IMR-90 (cell line): ENCODE results near the gene DHH. TPM values are rescaled to one million over a fixed set of nuclear protein-coding genes. Genes with fewer than 3 reads are reported as not detected.

Experiments used
- ATAC-seq: fragments of 200-7000 bp; cut with Tn5 transposase; 2 replicates; pipeline ENCODE4 v1.9.1; 2020; ENCODE audit warnings: low read depth, mild to moderate bottlenecking, moderate library complexity
- BruUV-seq: library from RNA; stranded (reverse); fragments of 400-500 nt; replicated peaks from 2 replicates; lab custom pipeline; 2021; lab: Mats Ljungman, UMichigan
- CTCF ChIA-PET: fragments of 300-600 bp; formaldehyde crosslinking; extraction: SDS; loops from one replicate; lab custom pipeline; 2021; ENCODE audit warnings: antibody characterized with exemption; lab: Yijun Ruan, JAX
- POLR2A ChIA-PET: fragments of 300-600 bp; sonication (Branson Sonifier 250); formaldehyde crosslinking; loops from one replicate; lab custom pipeline; 2022; ENCODE audit warnings: antibody characterized with exemption; ENCODE audit not compliant: unreplicated experiment; lab: Charles Lee
- DNase-seq: peaks from one replicate; pipeline ENCODE4 v3.0.0; 2013
- H2AFZ ChIP-seq: replicated peaks from 2 replicates; pipeline ENCODE3; 2013; ENCODE audit warnings: low read length, mild to moderate bottlenecking; ENCODE audit not compliant: poor library complexity
- H2AK5ac ChIP-seq: 2 replicates; pipeline ENCODE4 v1.6.1; 2013; ENCODE audit warnings: low read depth, low read length, inconsistent platforms
- H2AK9ac ChIP-seq: replicated peaks from 2 replicates; pipeline ENCODE3; 2013; ENCODE audit warnings: mild to moderate bottlenecking, low read depth, low read length, moderate library complexity; ENCODE audit not compliant: poor library complexity
- H2BK120ac ChIP-seq: 2 replicates; pipeline ENCODE4 v1.6.1; 2013; ENCODE audit warnings: low read depth, low read length, inconsistent platforms
- H2BK15ac ChIP-seq: 3 replicates; pipeline ENCODE4 v1.6.1; 2013; ENCODE audit warnings: low read depth, low read length, inconsistent platforms
- H2BK20ac ChIP-seq: 2 replicates; pipeline ENCODE4 v1.6.1; 2013; ENCODE audit warnings: low read depth, mild to moderate bottlenecking, inconsistent platforms, low read length, moderate library complexity
- H2BK5ac ChIP-seq: 2 replicates; pipeline ENCODE4 v1.6.1; 2013; ENCODE audit warnings: mild to moderate bottlenecking, low read depth, low read length, inconsistent platforms; ENCODE audit not compliant: poor library complexity, severe bottlenecking
- H3K14ac ChIP-seq: replicated peaks from 2 replicates; pipeline ENCODE4 v1.6.1; 2013; ENCODE audit warnings: low read depth, low read length, inconsistent platforms
- H3K18ac ChIP-seq: 2 replicates; pipeline ENCODE4 v1.6.1; 2013; ENCODE audit warnings: low read depth, low read length, control low read depth
- H3K23ac ChIP-seq: 2 replicates; pipeline ENCODE4 v1.6.1; 2013; ENCODE audit warnings: low read depth, low read length, inconsistent platforms
- H3K27ac ChIP-seq: 2 replicates; pipeline ENCODE4 v1.5.1; 2013; ENCODE audit warnings: mild to moderate bottlenecking, control low read depth, low read length; ENCODE audit not compliant: insufficient read depth
- H3K27me3 ChIP-seq: 2 replicates; pipeline ENCODE4 v1.6.1; 2013; ENCODE audit warnings: low read length; ENCODE audit not compliant: control insufficient read depth, insufficient read depth
- H3K36me3 ChIP-seq: 2 replicates; pipeline ENCODE4 v1.6.1; 2013; ENCODE audit warnings: low read length, mixed read lengths; ENCODE audit not compliant: control insufficient read depth, insufficient read depth
- H3K4ac ChIP-seq: 2 replicates; pipeline ENCODE4 v1.6.1; 2013; ENCODE audit warnings: low read depth, low read length, inconsistent platforms
- H3K4me1 ChIP-seq: 2 replicates; pipeline ENCODE4 v1.6.1; 2013; ENCODE audit warnings: low read length, mixed read lengths; ENCODE audit not compliant: control insufficient read depth, insufficient read depth
- H3K4me2 ChIP-seq: 2 replicates; pipeline ENCODE4 v1.6.1; 2013; ENCODE audit warnings: low read depth, mild to moderate bottlenecking, control low read depth, low read length, moderate library complexity
- H3K4me3 ChIP-seq: 2 replicates; pipeline ENCODE4 v1.5.1; 2013; ENCODE audit warnings: low read depth, mild to moderate bottlenecking, control low read depth, low read length, moderate library complexity; ENCODE audit not compliant: insufficient read depth
- H3K56ac ChIP-seq: 2 replicates; pipeline ENCODE4 v1.6.1; 2013; ENCODE audit warnings: low read length, inconsistent platforms; ENCODE audit not compliant: insufficient read depth; ENCODE audit errors: extremely low read depth
- H3K79me1 ChIP-seq, 2 experiments: 2 replicates each; pipeline ENCODE4 v1.6.1; 2013; ENCODE audit warnings: low read length in 2 of 2, inconsistent platforms in 1 of 2, low read depth in 1 of 2
- H3K9ac ChIP-seq: 2 replicates; pipeline ENCODE4 v1.6.1; 2013; ENCODE audit warnings: low read depth, low read length, control low read depth
- H3K9me1 ChIP-seq: 2 replicates; pipeline ENCODE4 v1.6.1; 2013; ENCODE audit warnings: low read length, inconsistent platforms; ENCODE audit not compliant: insufficient read depth
- H3K9me3 ChIP-seq: 2 replicates; pipeline ENCODE4 v1.6.1; 2013; ENCODE audit warnings: low read length; ENCODE audit not compliant: control insufficient read depth, insufficient read depth
- H4K20me1 ChIP-seq: 2 replicates; pipeline ENCODE4 v1.6.1; 2013; ENCODE audit warnings: low read length, inconsistent platforms; ENCODE audit not compliant: insufficient read depth
- H4K5ac ChIP-seq: 2 replicates; pipeline ENCODE4 v1.6.1; 2013; ENCODE audit warnings: mild to moderate bottlenecking, low read depth, low read length, control low read depth
- H4K8ac ChIP-seq, 2 experiments: 2 replicates each; pipeline ENCODE4 v1.6.1; 2013; ENCODE audit warnings: low read depth in 2 of 2, low read length in 2 of 2, control low read depth in 1 of 2, inconsistent platforms in 1 of 2
- H4K91ac ChIP-seq: 2 replicates; pipeline ENCODE4 v1.6.1; 2013; ENCODE audit warnings: low read depth, low read length, inconsistent platforms; ENCODE audit not compliant: insufficient read depth
- BHLHE40 ChIP-seq: fragments of 150-350 bp; IDR thresholded peaks from 2 replicates; pipeline ENCODE4 v1.6.1; 2016; ENCODE audit warnings: mild to moderate bottlenecking, low read depth, low read length
- CEBPB ChIP-seq: IDR thresholded peaks from 2 replicates; pipeline ENCODE4 v1.6.1; 2012; ENCODE audit warnings: low read depth, low read length, improper control_type of control experiment
- CTCF ChIP-seq: conservative IDR thresholded peaks from 2 replicates; pipeline ENCODE4 v1.5.1; 2012; ENCODE audit warnings: mild to moderate bottlenecking, low read depth, low read length, improper control_type of control experiment
- ELK1 ChIP-seq: fragments of 150-350 bp; IDR thresholded peaks from 2 replicates; pipeline ENCODE4 v1.6.1; 2016; ENCODE audit warnings: low read depth, mild to moderate bottlenecking, low read length, moderate library complexity, borderline replicate concordance
- FOS ChIP-seq: fragments of 150-350 bp; IDR thresholded peaks from 2 replicates; pipeline ENCODE4 v1.6.1; 2016; ENCODE audit warnings: low read depth, low read length
- MAZ ChIP-seq: IDR thresholded peaks from 2 replicates; pipeline ENCODE4 v1.6.1; 2012; ENCODE audit warnings: low read depth, mild to moderate bottlenecking, low read length, improper control_type of control experiment, moderate library complexity, borderline replicate concordance
- RAD21 ChIP-seq: IDR thresholded peaks from 2 replicates; pipeline ENCODE4 v1.6.1; 2012; ENCODE audit warnings: low read length, improper control_type of control experiment
- RCOR1 ChIP-seq: IDR thresholded peaks from 2 replicates; pipeline ENCODE4 v1.6.1; 2012; ENCODE audit warnings: mild to moderate bottlenecking, low read length, improper control_type of control experiment; ENCODE audit not compliant: insufficient replicate concordance
- SMC3 ChIP-seq: fragments of 150-350 bp; IDR thresholded peaks from 2 replicates; pipeline ENCODE4 v1.6.1; 2016; ENCODE audit warnings: low read depth, mild to moderate bottlenecking, antibody characterized with exemption, low read length, moderate library complexity
- WGBS, 2 experiments: methylation state at CpG; one replicate each; pipeline versions ENCODE4 v1.1.5 to v1.1.7; 2013; ENCODE audit warnings: missing lambda C conversion rate in 2 of 2; ENCODE audit not compliant: insufficient read length in 1 of 2; ENCODE audit errors: extremely low coverage in 2 of 2; 5-methylcytosine and 5-hydroxymethylcytosine counted together
- dilution Hi-C: fragments of 300-500 bp; cut with HindIII; formaldehyde crosslinking; loops from one replicate; pipeline ENCODE4 v1.14.3; 2018; ENCODE audit warnings: low sequenced_read_pairs; ENCODE audit not compliant: unreplicated experiment
- in situ Hi-C: fragments of 300-500 bp; cut with MboI; formaldehyde crosslinking; loops from 3 replicates; pipeline ENCODE4 v1.14.3; 2019; ENCODE audit warnings: low sequenced_read_pairs, inconsistent platforms, mixed read lengths
- intact Hi-C: fragments of 100-400 bp; cut with micrococcal nuclease; formaldehyde crosslinking; loops from 2 replicates; pipeline ENCODE4 v1.10.0; 2022
- polyA plus RNA-seq, 3 experiments: library from polyadenylated mRNA; depleted of rRNA; stranded (reverse); fragments of >200 nt; gene quantifications; 2 replicates each; pipeline ENCODE4 v1.2.3, GENCODE V29; 2012; ENCODE audit warnings: low replicate concordance in 1 of 3
- total RNA-seq: library from RNA; depleted of rRNA; stranded (reverse); fragments of >200 nt; gene quantifications from 2 replicates; pipeline ENCODE4 v1.2.3, GENCODE V29; 2012

The DHH gene
- total and polyA plus RNA-seq, 2 of the 4 experiments (the other 2 are of a cell fraction), result under 0.01 to 0.07 TPM

- ChIA-PET POLR2A (no interaction called here), CTCF (interaction anchor here (0.6 to 1.0 kb wide), 2 partner anchors 21 to 86 kb away, joined by 3 read pairs; no protein-coding TSS in a partner anchor)
- no peak overlapping the region for H2BK15ac ChIP-seq
- TF ChIP-seq MAZ (no peak), CEBPB (no peak), RCOR1 (no peak), FOS (no peak), ELK1 (no peak), SMC3 (peak; percentile 20; the same call in 1 of the 2 replicates), RAD21 (0 out of 2 replicates have a peak, but pooled peaks have one; percentile 11), BHLHE40 (no peak), CTCF (peak; percentile 49)
- H2AFZ ChIP-seq, result peak overlapping the region; percentile 58
- H3K9me1 ChIP-seq, result no peaks in the 10 kb centered on the region
- H3K9me3 ChIP-seq, result no peaks in the 10 kb centered on the region
- H3K18ac ChIP-seq, result no peak overlapping the region
- no peak overlapping the region for H3K4me2 ChIP-seq
- H3K56ac ChIP-seq, result no peak overlapping the region
- no peak overlapping the region for H3K4me3 ChIP-seq
- in situ Hi-C loops, result no loop called here
- 56% methylated on average over 7 of the region's 11 CpGs; no CpG with 5 or more reads in 1 of the 2 experiments for WGBS, 2 experiments
- no peaks in the 10 kb centered on the region for H3K4me1 ChIP-seq
- no peak overlapping the region for H4K91ac ChIP-seq
- H2BK5ac ChIP-seq, result no peak overlapping the region
- H3K9ac ChIP-seq, result no peak overlapping the region
- H3K14ac ChIP-seq, result no peak overlapping the region
- H3K36me3 ChIP-seq, result peaks cover 85% of the 10 kb centered on the region
- no peak overlapping the region for H3K23ac ChIP-seq
- no peak overlapping the region for H4K8ac ChIP-seq
- H3K27me3 ChIP-seq, result no peaks in the 10 kb centered on the region
- ATAC-seq, result peak; percentile 80
- no TSS peak for BruUV-seq
- H4K20me1 ChIP-seq, result peaks cover 30% of the 10 kb centered on the region
- DNase-seq, result peak; percentile 40
- H2AK5ac ChIP-seq, result no peak overlapping the region
- H4K5ac ChIP-seq, result no peak overlapping the region
- intact Hi-C loops, result no loop called here
- H3K27ac ChIP-seq, result no peak overlapping the region
- peaks cover 34 to 47% of the 10 kb centered on the region in 2 experiments for H3K79me1 ChIP-seq
- no peak overlapping the region for H2BK120ac ChIP-seq
- H2BK20ac ChIP-seq, result no peak overlapping the region
- peak overlapping the region; percentile 7 for H2AK9ac ChIP-seq
- dilution Hi-C loops, result no loop called here
- no peak overlapping the region for H3K4ac ChIP-seq
These were observed 50.7 kb downstream of the DHH start for GRCh38 chr12:49043856-49044258.
